T-helper 22 cell (primary cell): ENCODE measurements around the gene ZCCHC8.
A peak's percentile ranks its signal among the peaks of the same experiment; 100 is the strongest.

ENCODE experiments used
- DNase-seq: peaks from one replicate; pipeline ENCODE4 v3.0.0-alpha.2; 2020; ENCODE audit warnings: low read depth

The ZCCHC8 gene

DNA sequence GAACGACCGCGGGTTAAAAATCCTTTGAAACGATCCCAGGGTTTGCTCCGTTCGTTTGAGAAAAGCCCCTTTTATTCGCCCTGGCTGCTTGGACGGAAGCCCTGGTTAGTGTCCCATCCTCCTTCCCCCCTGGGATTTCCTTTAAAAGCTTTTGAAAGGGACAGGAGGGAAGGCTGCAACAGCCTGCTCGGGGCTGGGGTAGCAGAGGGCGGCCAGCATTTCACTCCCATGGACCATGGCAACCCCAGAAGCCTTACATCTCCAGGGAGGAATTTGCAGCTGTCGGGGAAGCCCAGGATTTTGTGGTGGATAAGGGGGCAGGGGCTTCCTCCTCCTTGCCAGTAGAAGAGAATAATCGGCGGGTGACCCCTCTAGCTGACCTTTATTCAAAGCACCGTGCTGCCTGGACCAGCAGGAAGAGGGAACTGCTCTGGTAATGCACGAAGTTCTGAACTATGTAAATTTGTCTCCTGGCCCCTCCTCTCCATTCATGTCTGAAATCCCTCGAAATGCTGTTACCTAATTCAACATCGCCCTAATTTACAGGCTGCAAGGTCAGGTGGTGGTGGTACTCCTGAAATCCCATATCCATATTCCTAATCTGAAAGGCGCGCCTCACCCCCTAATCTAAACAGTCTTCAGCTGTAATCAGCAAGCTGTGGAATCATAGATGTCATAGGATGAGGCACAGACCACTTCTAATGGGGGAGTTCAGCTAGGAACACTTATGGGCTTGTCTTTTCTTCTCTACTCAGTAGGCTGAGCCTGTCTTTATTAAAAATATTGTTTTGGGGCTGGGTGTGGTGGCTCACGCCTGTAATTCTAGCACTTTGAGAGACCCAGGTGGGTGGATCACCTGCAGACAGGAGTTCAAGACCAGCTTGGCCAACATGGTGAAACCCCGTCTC is 77.2 kb downstream of the ZCCHC8 start:
- DNase-seq, result no peak

DNA sequence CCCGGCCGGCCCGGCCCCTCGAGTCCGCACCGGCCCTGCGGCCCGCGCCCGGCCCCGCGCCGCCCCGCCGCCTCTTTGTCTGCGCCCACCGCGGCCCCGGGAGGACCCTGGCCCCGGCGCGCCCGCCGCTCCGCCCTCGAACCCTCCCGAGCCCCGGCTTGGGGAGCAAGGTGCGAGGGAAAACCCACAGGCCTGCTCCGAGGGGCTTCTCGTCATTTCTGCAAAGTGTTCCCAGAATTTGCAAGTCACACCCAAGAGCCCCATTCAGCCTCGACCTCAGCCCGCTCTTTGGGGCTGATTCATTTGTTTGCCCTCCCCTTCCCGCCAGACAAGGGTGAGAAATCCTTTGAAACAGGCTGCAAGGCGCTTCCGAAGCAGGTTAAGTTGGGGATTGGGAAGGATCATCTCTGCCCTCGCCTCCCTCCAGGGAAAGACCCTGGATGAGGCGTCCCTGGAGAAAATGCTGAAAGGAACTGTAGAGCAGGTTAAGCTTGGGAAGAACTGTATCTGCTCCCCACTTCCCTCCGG is 77.9 kb downstream of the ZCCHC8 start:
- no peak for DNase-seq

DNA sequence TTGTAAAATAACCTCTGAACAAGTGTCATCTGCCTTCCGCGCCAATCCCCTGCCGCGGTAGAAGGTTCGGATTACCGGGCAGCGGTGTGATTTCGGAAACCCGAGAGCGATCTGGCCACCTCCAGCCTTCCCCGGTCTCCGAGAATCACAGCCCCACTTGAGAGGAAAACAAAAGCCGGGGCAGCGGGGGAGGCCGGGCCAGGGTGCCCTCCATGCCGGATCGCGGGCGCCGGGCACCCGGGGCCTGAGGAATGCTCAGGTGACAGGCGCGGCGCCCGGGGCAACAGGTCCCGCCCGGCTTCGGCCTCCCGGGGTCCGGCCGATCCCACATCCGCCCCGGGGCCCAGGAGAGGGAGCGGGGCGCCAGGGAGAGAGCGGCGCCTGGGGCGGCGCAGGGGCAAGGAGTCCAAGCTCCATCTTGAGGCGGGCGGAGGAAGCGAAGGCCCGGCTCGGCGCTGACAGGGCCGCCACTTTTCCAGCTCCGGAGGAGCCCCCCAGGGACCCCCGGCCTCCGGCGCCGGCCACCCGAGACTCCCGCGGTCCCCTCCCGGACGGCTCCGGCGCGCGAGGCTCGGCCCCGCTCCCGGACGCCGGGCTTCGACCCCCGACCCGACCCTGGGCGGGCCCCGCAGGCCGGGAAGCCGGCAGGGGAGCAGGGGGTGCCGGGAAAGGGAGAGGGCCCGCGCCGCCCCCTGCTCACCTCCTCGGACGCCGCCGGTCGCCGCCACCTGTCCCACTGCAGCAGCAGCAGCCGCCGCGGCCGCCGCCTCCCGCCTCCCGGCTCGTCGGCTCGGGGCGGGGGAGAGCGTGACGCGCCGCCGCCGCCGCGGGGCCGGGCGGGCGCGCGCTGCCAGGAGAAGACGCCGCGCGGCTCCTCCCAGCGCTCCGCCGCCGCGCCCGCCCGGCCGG is 78.7 kb downstream of the ZCCHC8 start, which contains the start of gene CLIP1:
Gene CLIP1 (minus strand): TSS at position 849 of the 909 bp plus-strand sequence. CDS start 42,217 bp downstream, outside the sequence.
- peak; percentile 34 for DNase-seq
